Osteocyte (in vitro differentiated cells): ENCODE measurements around the gene RASGEF1C. TPM values are rescaled to one million over a fixed set of nuclear protein-coding genes. Genes with fewer than 3 reads are reported as not detected.
"Not testable (repeated sequence)": the region's sequence is repeated elsewhere in the genome, so short reads cannot be mapped to it uniquely, and the experiment has no call there.

Source experiments
- DNase-seq: peaks from one replicate; pipeline ENCODE4 v3.0.0; 2021; ENCODE audit warnings: mixed read lengths; ENCODE audit not compliant: unreplicated experiment; ENCODE audit errors: extremely low spot score
- H3K27ac Mint-ChIP-seq: one replicate; pipeline ENCODE4 v1.8.0; 2021; ENCODE audit warnings: mild to moderate bottlenecking, mixed read lengths; ENCODE audit not compliant: unreplicated experiment
- H3K27me3 Mint-ChIP-seq: one replicate; pipeline ENCODE4 v1.8.0; 2021; ENCODE audit warnings: mixed read lengths; ENCODE audit not compliant: unreplicated experiment
- H3K36me3 Mint-ChIP-seq: one replicate; pipeline ENCODE4 v1.8.0; 2021; ENCODE audit warnings: mixed read lengths; ENCODE audit not compliant: unreplicated experiment
- H3K4me1 Mint-ChIP-seq: one replicate; pipeline ENCODE4 v1.8.0; 2021; ENCODE audit warnings: mixed read lengths; ENCODE audit not compliant: unreplicated experiment
- H3K4me3 Mint-ChIP-seq: one replicate; pipeline ENCODE4 v1.8.0; 2021; ENCODE audit warnings: mild to moderate bottlenecking, moderate library complexity, mixed read lengths; ENCODE audit not compliant: unreplicated experiment
- H3K9me3 Mint-ChIP-seq: one replicate; pipeline ENCODE4 v1.8.0; 2021; ENCODE audit warnings: mixed read lengths; ENCODE audit not compliant: unreplicated experiment
- CTCF ChIP-seq: fragments of 200-600 bp; sonication (generic); IDR thresholded peaks from 2 replicates; pipeline ENCODE4 v1.5.0; 2021; ENCODE audit warnings: antibody characterized with exemption, mild to moderate bottlenecking, moderate library complexity
- total RNA-seq: library from RNA; stranded (reverse); gene quantifications from 2 replicates; pipeline ENCODE4 v1.2.1, GENCODE V29; 2021

Gene RASGEF1C
- total RNA-seq, 1 donor from 2014 or later = not detected

GRCh38 chr5:180212363-180213255 lies 3.6 kb upstream of the RASGEF1C start:
- DNase-seq = no peak
- Mint-ChIP-seq H3K4me3 (no peak overlapping the region), H3K27ac (no peak overlapping the region), H3K4me1 (peaks cover 4% of the 10 kb centered on the region), H3K9me3 (peaks cover 6% of the 10 kb centered on the region), H3K27me3 (peaks cover 5% of the 10 kb centered on the region), H3K36me3 (no peaks in the 10 kb centered on the region)
- TF ChIP-seq CTCF = no peak

GRCh38 chr5:180211761-180212035 lies 2.7 kb upstream of the RASGEF1C start:
- DNase-seq = no peak
- Mint-ChIP-seq H3K27ac (no peak overlapping the region), H3K9me3 (peaks cover 6% of the 10 kb centered on the region), H3K4me1 (peaks cover 4% of the 10 kb centered on the region), H3K36me3 (no peaks in the 10 kb centered on the region), H3K27me3 (peaks cover 5% of the 10 kb centered on the region), H3K4me3 (no peak overlapping the region)
- no peak for TF ChIP-seq CTCF

GRCh38 chr5:180210961-180211760 lies 2.1 kb upstream of the RASGEF1C start:
- no peak for TF ChIP-seq CTCF
- no peak overlapping the region for H3K4me3 Mint-ChIP-seq
- DNase-seq = no peak
- peaks cover 4% of the 10 kb centered on the region for H3K4me1 Mint-ChIP-seq
- H3K36me3 Mint-ChIP-seq = no peaks in the 10 kb centered on the region
- H3K27me3 Mint-ChIP-seq = peaks cover 5% of the 10 kb centered on the region
- H3K27ac Mint-ChIP-seq = no peak overlapping the region
- peaks cover 6% of the 10 kb centered on the region for H3K9me3 Mint-ChIP-seq

DNA sequence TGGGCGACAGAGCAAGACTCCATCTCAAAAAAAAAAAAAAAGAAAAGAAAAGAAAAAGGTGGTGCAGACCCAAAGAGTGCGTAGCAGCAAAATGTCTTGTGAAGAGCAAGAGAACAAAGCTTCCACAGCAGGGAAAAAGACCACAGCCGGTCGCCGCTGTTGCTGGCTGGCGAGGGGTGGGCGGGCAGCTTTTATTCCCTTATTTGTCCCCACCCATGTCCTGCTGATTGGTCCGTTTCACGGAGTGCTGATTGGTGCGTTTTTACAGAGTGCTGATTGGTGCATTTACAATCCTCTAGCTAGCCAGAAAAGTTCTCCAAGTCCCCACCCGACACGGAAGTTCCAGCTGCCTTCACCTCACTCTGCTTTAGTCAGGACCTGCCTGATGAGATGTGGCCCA lies 1.1 kb upstream of the RASGEF1C start:
- H3K27me3 Mint-ChIP-seq, H3K36me3 Mint-ChIP-seq, H3K27ac Mint-ChIP-seq, H3K4me1 Mint-ChIP-seq, DNase-seq, H3K9me3 Mint-ChIP-seq: not testable (repeated sequence)
- peak overlapping the region; percentile 61 for H3K4me3 Mint-ChIP-seq

DNA sequence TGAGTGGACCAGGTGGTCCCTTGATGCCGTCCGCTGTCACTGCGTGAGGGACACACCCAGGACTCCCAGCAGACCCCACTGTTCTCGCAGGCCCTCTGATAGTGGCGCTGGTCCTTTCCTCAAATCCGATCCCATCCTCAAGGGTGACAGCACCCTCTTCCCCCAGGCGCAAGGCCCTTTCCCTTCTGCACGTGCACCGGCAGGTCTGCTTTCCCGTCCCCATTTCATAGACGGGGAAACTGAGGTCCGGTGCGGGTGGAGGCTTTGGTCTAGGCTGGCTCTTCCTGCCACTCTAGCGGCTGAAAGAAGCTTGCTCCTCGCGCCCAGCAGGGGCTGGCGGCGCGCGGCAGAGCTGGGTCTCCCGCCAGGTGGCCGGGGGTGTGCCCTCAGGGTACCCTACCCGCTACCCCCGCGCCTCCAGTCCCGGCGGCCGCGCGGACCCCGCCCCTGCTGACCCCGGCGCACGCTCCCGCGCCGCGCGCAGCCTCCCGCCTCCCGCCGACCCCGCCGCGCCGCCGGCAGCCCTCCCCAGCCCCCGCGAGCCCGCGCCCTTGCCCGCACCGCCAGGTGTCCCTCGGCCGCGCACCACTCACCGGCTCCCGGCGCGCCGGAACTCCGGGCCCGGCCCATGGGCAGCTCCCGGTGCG lies 453 bp downstream of the RASGEF1C start:
- Mint-ChIP-seq H3K4me3 (peak overlapping the region; percentile 63), H3K27me3 (peaks cover 5% of the 10 kb centered on the region), H3K27ac (no peak overlapping the region), H3K36me3 (no peaks in the 10 kb centered on the region), H3K4me1 (peaks cover 4% of the 10 kb centered on the region), H3K9me3 (no peaks in the 10 kb centered on the region)
- peak; percentile 83 for DNase-seq
- no peak for TF ChIP-seq CTCF
